IPS DF 6.9 (cell line): Measurements from ENCODE around the gene SERPINB6.

Source experiments
- DNase-seq: peaks from one replicate; pipeline ENCODE4 v3.0.0-alpha.2; 2013; ENCODE audit warnings: low read depth, low spot score
- H3K27ac ChIP-seq: one replicate; pipeline ENCODE4 v1.5.1; 2013; ENCODE audit warnings: low read length, control low read depth
- H3K27me3 ChIP-seq: 2 replicates; pipeline ENCODE4 v1.6.1; 2013; ENCODE audit warnings: mild to moderate bottlenecking, low read length; ENCODE audit not compliant: control insufficient read depth, insufficient read depth
- H3K36me3 ChIP-seq: 2 replicates; pipeline ENCODE4 v1.6.1; 2013; ENCODE audit warnings: low read length; ENCODE audit not compliant: control insufficient read depth, insufficient read depth
- H3K4me1 ChIP-seq: 2 replicates; pipeline ENCODE4 v1.6.1; 2013; ENCODE audit warnings: low read length; ENCODE audit not compliant: control insufficient read depth, insufficient read depth
- H3K4me3 ChIP-seq: 2 replicates; pipeline ENCODE4 v1.5.1; 2013; ENCODE audit warnings: mild to moderate bottlenecking, low read length
- H3K9me3 ChIP-seq: 2 replicates; pipeline ENCODE4 v1.6.1; 2013; ENCODE audit warnings: low read length, inconsistent platforms; ENCODE audit not compliant: control insufficient read depth, insufficient read depth
- WGBS: extraction: QIAGEN DNeasy Blood & Tissue Kit; methylation state at CpG from one replicate; pipeline ENCODE4 v1.1.7; 2013; ENCODE audit warnings: mixed read lengths, missing lambda C conversion rate; ENCODE audit not compliant: insufficient read length, insufficient coverage; 5-methylcytosine and 5-hydroxymethylcytosine counted together

The SERPINB6 gene

GRCh38 chr6:2967936-2968335, 3.4 kb downstream of the SERPINB6 start:
- no CpG with 5 or more reads among the region's 7 CpGs for WGBS
- H3K9me3 ChIP-seq, result no peaks in the 10 kb centered on the region
- no peak for DNase-seq
- peaks cover 2% of the 10 kb centered on the region; the same call in 1 of the 2 replicates for H3K4me1 ChIP-seq
- no peaks in the 10 kb centered on the region for H3K36me3 ChIP-seq
- no peak overlapping the region for H3K27ac ChIP-seq
- no peaks in the 10 kb centered on the region for H3K27me3 ChIP-seq
- no peak overlapping the region for H3K4me3 ChIP-seq

GRCh38 chr6:2966347-2966746, 5.0 kb downstream of the SERPINB6 start:
- Histone ChIP-seq H3K4me1 (peaks cover 5% of the 10 kb centered on the region; the same call in 1 of the 2 replicates), H3K36me3 (no peaks in the 10 kb centered on the region), H3K27me3 (no peaks in the 10 kb centered on the region), H3K4me3 (no peak overlapping the region), H3K27ac (no peak overlapping the region), H3K9me3 (no peaks in the 10 kb centered on the region)
- WGBS, result no CpG with 5 or more reads among the region's 9 CpGs
- no peak for DNase-seq

- Histone ChIP-seq H3K4me1 (peaks cover 5% of the 10 kb centered on the region; the same call in 1 of the 2 replicates), H3K4me3 (no peak overlapping the region), H3K27me3 (no peaks in the 10 kb centered on the region), H3K27ac (no peak overlapping the region), H3K36me3 (no peaks in the 10 kb centered on the region), H3K9me3 (no peaks in the 10 kb centered on the region)
- no CpG with 5 or more reads among the region's 17 CpGs for WGBS
- no peak for DNase-seq
These were observed 6.4 kb downstream of the SERPINB6 start for GRCh38 chr6:2964793-2965505.

- H3K36me3 ChIP-seq, result no peaks in the 10 kb centered on the region
- H3K4me3 ChIP-seq, result no peak overlapping the region
- no peak overlapping the region for H3K27ac ChIP-seq
- no peaks in the 10 kb centered on the region for H3K27me3 ChIP-seq
- no peak for DNase-seq
- no CpG with 5 or more reads among the region's 8 CpGs for WGBS
- H3K4me1 ChIP-seq, result peaks cover 7% of the 10 kb centered on the region; the same call in 1 of the 2 replicates
- H3K9me3 ChIP-seq, result no peaks in the 10 kb centered on the region
These were observed 7.6 kb downstream of the SERPINB6 start for GRCh38 chr6:2963756-2964155.

GRCh38 chr6:2962636-2963035, 8.7 kb downstream of the SERPINB6 start:
- Histone ChIP-seq H3K27ac (no peak overlapping the region), H3K9me3 (no peaks in the 10 kb centered on the region), H3K27me3 (no peaks in the 10 kb centered on the region), H3K4me3 (no peak overlapping the region), H3K4me1 (peaks cover 7% of the 10 kb centered on the region; the same call in 1 of the 2 replicates), H3K36me3 (no peaks in the 10 kb centered on the region)
- no CpG with 5 or more reads among the region's 3 CpGs for WGBS
- no peak for DNase-seq

GRCh38 chr6:2962004-2962403, 9.4 kb downstream of the SERPINB6 start:
- H3K27me3 ChIP-seq, result no peaks in the 10 kb centered on the region
- H3K4me1 ChIP-seq, result peaks cover 7% of the 10 kb centered on the region; the same call in 1 of the 2 replicates
- H3K27ac ChIP-seq, result no peak overlapping the region
- DNase-seq, result no peak
- no peaks in the 10 kb centered on the region for H3K36me3 ChIP-seq
- no peak overlapping the region for H3K4me3 ChIP-seq
- no peaks in the 10 kb centered on the region for H3K9me3 ChIP-seq
- WGBS, result no CpG with 5 or more reads among the region's 9 CpGs

- WGBS, result no CpG with 5 or more reads among the region's 7 CpGs
- no peak overlapping the region for H3K27ac ChIP-seq
- H3K9me3 ChIP-seq, result no peaks in the 10 kb centered on the region
- no peaks in the 10 kb centered on the region for H3K36me3 ChIP-seq
- H3K4me1 ChIP-seq, result peaks cover 7% of the 10 kb centered on the region; the same call in 1 of the 2 replicates
- DNase-seq, result no peak
- no peak overlapping the region for H3K4me3 ChIP-seq
- H3K27me3 ChIP-seq, result no peaks in the 10 kb centered on the region
These were observed 9.9 kb downstream of the SERPINB6 start for GRCh38 chr6:2961506-2961905.

GRCh38 chr6:2960935-2961334, 10.4 kb downstream of the SERPINB6 start:
- Histone ChIP-seq H3K4me1 (peaks cover 7% of the 10 kb centered on the region; the same call in 1 of the 2 replicates), H3K9me3 (no peaks in the 10 kb centered on the region), H3K27me3 (no peaks in the 10 kb centered on the region), H3K4me3 (no peak overlapping the region), H3K27ac (no peak overlapping the region), H3K36me3 (no peaks in the 10 kb centered on the region)
- WGBS, result no CpG with 5 or more reads among the region's 4 CpGs
- DNase-seq, result no peak

GRCh38 chr6:2959909-2960719, 11.3 kb downstream of the SERPINB6 start:
- Histone ChIP-seq H3K9me3 (no peaks in the 10 kb centered on the region), H3K4me3 (no peak overlapping the region), H3K27me3 (no peaks in the 10 kb centered on the region), H3K27ac (no peak overlapping the region), H3K4me1 (peaks cover 7% of the 10 kb centered on the region; the same call in 1 of the 2 replicates), H3K36me3 (no peaks in the 10 kb centered on the region)
- DNase-seq, result no peak
- no CpG with 5 or more reads among the region's 12 CpGs for WGBS

- H3K27ac ChIP-seq, result no peak overlapping the region
- no peaks in the 10 kb centered on the region for H3K9me3 ChIP-seq
- no CpG with 5 or more reads among the region's 9 CpGs for whole genome bisulfite sequencing
- peaks cover 7% of the 10 kb centered on the region; the same call in 1 of the 2 replicates for H3K4me1 ChIP-seq
- no peak for DNase-seq
- no peak overlapping the region for H3K4me3 ChIP-seq
- no peaks in the 10 kb centered on the region for H3K36me3 ChIP-seq
- H3K27me3 ChIP-seq, result no peaks in the 10 kb centered on the region
These were observed 12.6 kb downstream of the SERPINB6 start for GRCh38 chr6:2958776-2959175.
